DMS79 treated with DMSO at 0.1 percent for 48 hours (cell line): ENCODE measurements around the gene FBXW4.
"Not testable (repeated sequence)": the region's sequence is repeated elsewhere in the genome, so short reads cannot be mapped to it uniquely, and the experiment has no call there.

Experiments used
- DNase-seq: peaks from one replicate; lab custom pipeline; 2025; lab: John Stamatoyannopoulos, UW

FBXW4 gene

GRCh38 chr10:101653536-101653935 is 41.4 kb downstream of the FBXW4 start:
- DNase-seq, result no peak

GRCh38 chr10:101651336-101651735 is 43.6 kb downstream of the FBXW4 start:
- no peak for DNase-seq

- no peak for DNase-seq
Observed at GRCh38 chr10:101650863-101651262, 44.1 kb downstream of the FBXW4 start.

GRCh38 chr10:101649525-101650085 is 45.4 kb downstream of the FBXW4 start:
- DNase-seq, result no peak

- DNase-seq, result no peak
Observed at GRCh38 chr10:101647255-101647654, 47.7 kb downstream of the FBXW4 start.

GRCh38 chr10:101646364-101646763 is 48.6 kb downstream of the FBXW4 start:
- no peak for DNase-seq

GRCh38 chr10:101645659-101646058 is 49.3 kb downstream of the FBXW4 start:
- DNase-seq, result no peak

GRCh38 chr10:101644002-101644401 is 51.0 kb downstream of the FBXW4 start:
- no peak for DNase-seq

- no peak for DNase-seq
Observed at GRCh38 chr10:101643546-101643945, 51.4 kb downstream of the FBXW4 start.

- no peak for DNase-seq
Observed at GRCh38 chr10:101639141-101639900, 55.6 kb downstream of the FBXW4 start.

- DNase-seq, result not testable (repeated sequence)
Observed at GRCh38 chr10:101633510-101633909, 61.5 kb downstream of the FBXW4 start.

- no peak for DNase-seq
Observed at GRCh38 chr10:101631821-101632475, 63.0 kb downstream of the FBXW4 start.

GRCh38 chr10:101630633-101630920 is 64.4 kb downstream of the FBXW4 start:
- no peak for DNase-seq

- no peak for DNase-seq
Observed at GRCh38 chr10:101629837-101630632, 64.9 kb downstream of the FBXW4 start.

- peak; percentile 74 for DNase-seq
Observed at GRCh38 chr10:101625821-101626412, 69.1 kb downstream of the FBXW4 start.

- DNase-seq, result no peak
Observed at GRCh38 chr10:101624526-101625102, 70.4 kb downstream of the FBXW4 start.

GRCh38 chr10:101623528-101623927 is 71.4 kb downstream of the FBXW4 start:
- no peak for DNase-seq

- DNase-seq, result no peak
Observed at GRCh38 chr10:101619983-101620382, 75.0 kb downstream of the FBXW4 start.

GRCh38 chr10:101618871-101619270 is 76.1 kb downstream of the FBXW4 start:
- DNase-seq, result no peak

GRCh38 chr10:101617824-101618568 is 77.0 kb downstream of the FBXW4 start:
- DNase-seq, result no peak
